Hepatocyte (in vitro differentiated cells): Measurements from ENCODE around the gene ZNF496. TPM values are rescaled to one million over a fixed set of nuclear protein-coding genes. Genes with fewer than 3 reads are reported as not detected.

ENCODE experiments used
- DNase-seq: peaks from one replicate; pipeline ENCODE4 v3.0.0-alpha.2; 2016; ENCODE audit warnings: low spot score
- H2AFZ ChIP-seq: fragments of 200-600 bp; sonication (generic); 2 replicates; pipeline ENCODE4 v1.6.0; 2016; ENCODE audit warnings: antibody characterized with exemption, mild to moderate bottlenecking
- H3K27ac ChIP-seq: fragments of 200-600 bp; sonication (generic); 2 replicates; pipeline ENCODE4 v1.5.1; 2016; ENCODE audit warnings: mild to moderate bottlenecking
- H3K27me3 ChIP-seq: fragments of 200-600 bp; sonication (generic); 2 replicates; pipeline ENCODE4 v1.6.1; 2016
- H3K36me3 ChIP-seq: fragments of 200-600 bp; sonication (generic); replicated peaks from 2 replicates; pipeline ENCODE4 v1.5.1; 2016; ENCODE audit warnings: low read depth; ENCODE audit not compliant: insufficient read depth
- H3K4me1 ChIP-seq: fragments of 200-600 bp; sonication (generic); 2 replicates; pipeline ENCODE4 v1.5.1; 2016; ENCODE audit warnings: mild to moderate bottlenecking, moderate library complexity; ENCODE audit not compliant: insufficient read depth
- H3K4me2 ChIP-seq: fragments of 200-600 bp; sonication (generic); 2 replicates; pipeline ENCODE4 v1.6.0; 2016
- H3K4me3 ChIP-seq: fragments of 200-600 bp; sonication (generic); 2 replicates; pipeline ENCODE4 v1.5.1; 2016; ENCODE audit warnings: mild to moderate bottlenecking
- H3K79me2 ChIP-seq: fragments of 200-600 bp; sonication (generic); 2 replicates; pipeline ENCODE4 v1.6.0; 2017; ENCODE audit warnings: mild to moderate bottlenecking
- H3K9me2 ChIP-seq: fragments of 200-600 bp; sonication (generic); replicated peaks from 2 replicates; pipeline ENCODE4 v1.6.0; 2017; ENCODE audit warnings: mild to moderate bottlenecking; ENCODE audit not compliant: insufficient read depth
- H3K9me3 ChIP-seq: fragments of 200-600 bp; sonication (generic); 2 replicates; pipeline ENCODE4 v1.5.1; 2016; ENCODE audit warnings: low read depth, mild to moderate bottlenecking
- H4K20me1 ChIP-seq: fragments of 200-600 bp; sonication (generic); 2 replicates; pipeline ENCODE4 v1.6.0; 2016; ENCODE audit warnings: mild to moderate bottlenecking; ENCODE audit not compliant: insufficient read depth, poor library complexity, severe bottlenecking
- EZH2 ChIP-seq: fragments of 200-600 bp; sonication (generic); IDR thresholded peaks from 2 replicates; pipeline ENCODE4 v1.6.1; 2016; ENCODE audit warnings: antibody characterized with exemption, mild to moderate bottlenecking, borderline replicate concordance
- EZH2phosphoT487 ChIP-seq: fragments of 200-600 bp; sonication (generic); IDR thresholded peaks from one replicate; pipeline ENCODE4 v1.6.1; 2018; ENCODE audit warnings: antibody characterized with exemption, mild to moderate bottlenecking, low read depth, moderate library complexity; ENCODE audit not compliant: unreplicated experiment, severe bottlenecking
- WGBS: methylation state at CpG from one replicate; pipeline ENCODE4 v1.1.6; 2016; ENCODE audit warnings: low lambda C conversion rate; ENCODE audit errors: missing lambda C conversion rate; 5-methylcytosine and 5-hydroxymethylcytosine counted together
- polyA plus RNA-seq: library from polyadenylated mRNA; unstranded; fragments of >200 nt; fragmentation: Nextera tagmentation; extraction: Ambion mirVana; gene quantifications from 2 replicates; pipeline ENCODE4 v1.2.1, GENCODE V29; 2016
- total RNA-seq: library from RNA; depleted of rRNA; stranded (reverse); fragments of >200 nt; gene quantifications from 2 replicates; pipeline ENCODE4 v1.2.3, GENCODE V29; 2014
- TF ChIP-seq, protein P1 (sequence below): fragments of 200-600 bp; sonication (generic); IDR thresholded peaks from 2 replicates; pipeline ENCODE4 v1.5.1; 2016; ENCODE audit warnings: antibody characterized with exemption, mild to moderate bottlenecking; ENCODE audit not compliant: poor library complexity

The ZNF496 gene
- total and polyA plus RNA-seq, 2 experiments from 2014 or later = 10.5 to 16.5 TPM

DNA sequence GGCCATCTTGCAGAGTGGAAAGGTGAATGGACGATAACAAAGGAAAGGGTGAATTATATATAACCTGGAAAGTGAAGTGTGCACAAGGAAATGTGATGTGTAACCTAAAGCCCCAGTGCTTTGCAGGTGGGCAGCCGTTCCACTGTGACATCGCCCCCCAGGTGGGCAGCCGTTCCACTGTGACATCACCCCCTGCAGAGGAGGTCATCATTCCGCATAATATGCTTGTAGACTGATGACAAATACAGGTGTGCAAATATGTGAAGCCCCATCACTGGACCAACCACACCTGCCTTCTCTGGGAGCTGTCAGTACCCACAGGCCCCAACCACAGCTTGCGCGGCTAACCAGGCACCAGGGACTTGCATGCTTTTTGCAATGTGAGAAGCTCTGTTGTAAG lies 4.7 kb upstream of the ZNF496 start:
- H3K9me2 ChIP-seq = no peaks in the 10 kb centered on the region
- peaks cover 38% of the 10 kb centered on the region for H3K79me2 ChIP-seq
- no peak overlapping the region for H2AFZ ChIP-seq
- no peaks in the 10 kb centered on the region for H3K27me3 ChIP-seq
- no peak overlapping the region for H3K27ac ChIP-seq
- 95% methylated on average over 7 of the region's 7 CpGs for WGBS
- no peaks in the 10 kb centered on the region for H3K36me3 ChIP-seq
- H3K4me1 ChIP-seq = peaks cover 10% of the 10 kb centered on the region
- TF ChIP-seq EZH2phosphoT487 (no peak), EZH2 (no peak)
- TF ChIP-seq, protein P1, sequence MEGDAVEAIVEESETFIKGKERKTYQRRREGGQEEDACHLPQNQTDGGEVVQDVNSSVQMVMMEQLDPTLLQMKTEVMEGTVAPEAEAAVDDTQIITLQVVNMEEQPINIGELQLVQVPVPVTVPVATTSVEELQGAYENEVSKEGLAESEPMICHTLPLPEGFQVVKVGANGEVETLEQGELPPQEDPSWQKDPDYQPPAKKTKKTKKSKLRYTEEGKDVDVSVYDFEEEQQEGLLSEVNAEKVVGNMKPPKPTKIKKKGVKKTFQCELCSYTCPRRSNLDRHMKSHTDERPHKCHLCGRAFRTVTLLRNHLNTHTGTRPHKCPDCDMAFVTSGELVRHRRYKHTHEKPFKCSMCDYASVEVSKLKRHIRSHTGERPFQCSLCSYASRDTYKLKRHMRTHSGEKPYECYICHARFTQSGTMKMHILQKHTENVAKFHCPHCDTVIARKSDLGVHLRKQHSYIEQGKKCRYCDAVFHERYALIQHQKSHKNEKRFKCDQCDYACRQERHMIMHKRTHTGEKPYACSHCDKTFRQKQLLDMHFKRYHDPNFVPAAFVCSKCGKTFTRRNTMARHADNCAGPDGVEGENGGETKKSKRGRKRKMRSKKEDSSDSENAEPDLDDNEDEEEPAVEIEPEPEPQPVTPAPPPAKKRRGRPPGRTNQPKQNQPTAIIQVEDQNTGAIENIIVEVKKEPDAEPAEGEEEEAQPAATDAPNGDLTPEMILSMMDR = no peak
- no peak overlapping the region for H3K4me2 ChIP-seq
- H4K20me1 ChIP-seq = no peaks in the 10 kb centered on the region
- no peak overlapping the region for H3K4me3 ChIP-seq
- DNase-seq = no peak
- no peaks in the 10 kb centered on the region for H3K9me3 ChIP-seq

DNA sequence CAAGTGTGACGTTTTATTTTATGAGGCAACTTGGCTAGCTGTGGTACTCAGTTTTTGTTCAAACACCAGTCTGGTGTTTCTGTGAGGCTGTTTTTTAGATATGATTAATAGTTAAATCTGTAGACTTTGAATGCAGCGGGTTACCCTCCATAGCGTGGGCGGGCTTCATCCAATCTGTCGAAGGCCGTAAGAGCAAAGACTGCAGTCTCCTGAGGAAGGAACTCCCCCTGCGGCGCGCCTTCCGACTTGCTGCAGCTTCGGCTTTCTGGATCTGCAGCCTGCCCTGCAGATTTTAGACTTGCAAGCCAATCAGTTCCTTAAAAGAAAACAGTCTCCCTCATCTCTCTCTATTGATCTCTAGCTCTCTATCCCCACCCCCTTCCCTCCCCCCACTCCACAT lies 4.2 kb upstream of the ZNF496 start:
- Histone ChIP-seq H3K9me2 (no peaks in the 10 kb centered on the region), H3K4me2 (no peak overlapping the region), H3K9me3 (no peaks in the 10 kb centered on the region), H3K4me1 (peaks cover 10% of the 10 kb centered on the region), H3K36me3 (no peaks in the 10 kb centered on the region), H3K27me3 (no peaks in the 10 kb centered on the region), H3K79me2 (peaks cover 39% of the 10 kb centered on the region), H4K20me1 (no peaks in the 10 kb centered on the region), H2AFZ (no peak overlapping the region), H3K4me3 (no peak overlapping the region), H3K27ac (no peak overlapping the region)
- WGBS = 86% methylated on average over 11 of the region's 11 CpGs
- DNase-seq = no peak
- TF ChIP-seq EZH2phosphoT487 (no peak), EZH2 (no peak)
- TF ChIP-seq, protein P1 = no peak

DNA sequence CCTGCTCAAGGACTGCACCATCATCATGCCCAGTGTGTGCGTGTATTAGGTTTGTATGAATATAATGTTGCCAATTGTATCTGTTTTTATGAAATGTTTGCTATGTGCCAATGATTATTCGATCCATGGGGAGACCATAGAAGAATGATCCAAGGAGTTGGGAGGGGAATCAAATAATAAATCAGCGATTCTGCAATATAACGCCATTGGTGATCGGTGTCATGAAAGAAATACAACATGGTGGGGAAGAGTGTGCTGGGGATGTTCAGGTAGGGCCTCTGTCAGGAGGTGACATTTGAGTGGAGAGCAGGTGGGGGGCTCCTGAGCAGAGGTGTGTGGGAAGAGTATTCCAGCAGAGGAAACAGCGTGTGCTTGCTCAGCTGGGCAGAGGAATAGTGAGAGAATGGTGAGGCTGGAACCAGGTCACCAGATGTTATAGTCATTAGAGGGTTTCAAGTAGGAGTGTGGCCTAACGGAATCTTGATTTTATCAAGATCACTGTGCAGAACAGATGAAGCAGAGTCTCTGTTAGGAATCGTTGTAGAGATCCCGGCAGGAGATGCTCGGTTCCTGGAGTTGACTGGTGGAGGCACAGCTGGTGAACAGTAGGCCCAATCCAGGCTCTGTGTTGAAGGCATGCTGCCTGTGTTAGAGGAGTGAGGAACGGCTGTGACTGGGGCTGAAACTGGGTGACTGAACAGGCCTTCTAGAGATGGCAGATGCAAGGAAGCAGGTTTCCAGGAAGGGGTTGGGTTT lies 2.9 kb upstream of the ZNF496 start:
- Histone ChIP-seq H3K27me3 (no peaks in the 10 kb centered on the region), H3K4me3 (no peak overlapping the region), H2AFZ (no peak overlapping the region), H3K4me2 (no peak overlapping the region), H3K4me1 (peaks cover 17% of the 10 kb centered on the region), H3K9me2 (no peaks in the 10 kb centered on the region), H3K9me3 (no peaks in the 10 kb centered on the region), H3K79me2 (peaks cover 52% of the 10 kb centered on the region), H4K20me1 (peaks cover 10% of the 10 kb centered on the region), H3K36me3 (no peaks in the 10 kb centered on the region), H3K27ac (no peak overlapping the region)
- DNase-seq = no peak
- TF ChIP-seq EZH2 (no peak), EZH2phosphoT487 (no peak)
- TF ChIP-seq, protein P1 = no peak
- 89% methylated on average over 11 of the region's 11 CpGs for WGBS
